ENCODE results near the gene PCDHB15.
"Not testable (repeated sequence)": the region's sequence is repeated elsewhere in the genome, so short reads cannot be mapped to it uniquely, and the experiment has no call there.

PCDHB15 gene

DNA sequence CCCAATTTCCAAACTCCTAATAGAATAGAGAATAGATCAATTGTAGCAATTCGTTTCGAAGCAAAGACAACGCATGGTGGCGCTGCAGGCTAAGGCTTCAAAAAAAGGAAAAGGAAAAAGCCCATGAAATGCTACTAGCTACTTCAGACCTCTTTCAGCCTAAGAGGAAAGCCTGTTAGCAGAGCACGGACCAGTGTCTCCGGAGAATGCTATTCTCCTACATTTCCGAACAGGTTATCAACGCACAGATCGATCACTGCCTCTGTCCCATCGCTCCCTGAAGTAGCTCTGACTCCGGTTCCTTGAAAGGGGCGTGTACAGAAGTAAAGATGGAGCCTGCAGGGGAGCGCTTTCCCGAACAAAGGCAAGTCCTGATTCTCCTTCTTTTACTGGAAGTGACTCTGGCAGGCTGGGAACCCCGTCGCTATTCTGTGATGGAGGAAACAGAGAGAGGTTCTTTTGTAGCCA lies at the start of gene PCDHB15:
TSS of gene PCDHB15 (plus strand) at position 146 of the 468 bp plus-strand sequence. CDS start at position 330, 184 bp downstream.
- DNase-seq (ENCODE audit: low spot score), result peak; percentile 32

- DNase-seq (ENCODE audit: low spot score), result no peak
Observed at GRCh38 chr5:141196363-141196762, 48.8 kb upstream of the PCDHB15 start.

DNA sequence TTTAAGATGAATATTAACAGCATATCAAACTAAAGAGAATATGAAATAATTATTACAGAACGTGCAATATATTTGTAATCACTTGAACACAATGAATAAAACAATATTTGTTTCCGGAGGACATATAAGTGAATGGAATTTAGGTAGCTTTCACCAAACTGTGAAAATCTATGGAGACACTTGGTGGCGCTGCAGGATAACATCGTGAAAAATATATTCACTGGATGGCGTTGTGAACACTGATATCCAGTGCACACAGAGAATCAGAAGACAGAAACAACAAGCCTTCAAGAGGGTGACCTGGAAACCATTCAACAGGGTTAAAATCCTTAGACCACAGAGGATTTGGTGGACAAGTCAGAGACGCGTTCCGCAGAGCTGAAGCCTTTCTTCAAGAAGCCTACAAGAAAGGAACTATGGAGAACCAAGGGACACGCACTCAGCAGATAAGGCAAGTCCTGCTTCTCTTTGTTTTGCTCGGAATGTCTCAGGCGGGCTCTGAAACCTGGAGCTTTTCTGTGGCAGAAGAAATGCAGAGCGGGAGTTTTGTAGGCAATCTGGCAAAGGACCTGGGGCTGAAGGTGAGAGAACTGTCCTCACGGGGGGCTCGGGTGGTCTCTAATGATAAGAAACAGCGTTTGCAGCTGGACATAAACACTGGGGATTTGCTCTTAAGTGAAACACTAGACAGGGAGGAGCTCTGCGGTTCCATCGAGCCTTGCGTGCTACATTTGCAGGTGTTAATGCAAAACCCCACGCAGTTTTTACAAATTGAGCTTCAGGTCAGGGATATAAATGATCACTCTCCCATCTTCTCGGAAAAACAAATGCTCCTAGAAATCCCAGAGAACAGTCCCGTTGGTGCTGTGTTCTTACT lies 45.6 kb upstream of the PCDHB15 start, which contains the start of gene PCDHB11:
TSS of gene PCDHB11 (plus strand) at position 269 of the 877 bp plus-strand sequence. CDS start at position 417, 148 bp downstream.
- peak; percentile 43 for DNase-seq (ENCODE audit: low spot score)

DNA sequence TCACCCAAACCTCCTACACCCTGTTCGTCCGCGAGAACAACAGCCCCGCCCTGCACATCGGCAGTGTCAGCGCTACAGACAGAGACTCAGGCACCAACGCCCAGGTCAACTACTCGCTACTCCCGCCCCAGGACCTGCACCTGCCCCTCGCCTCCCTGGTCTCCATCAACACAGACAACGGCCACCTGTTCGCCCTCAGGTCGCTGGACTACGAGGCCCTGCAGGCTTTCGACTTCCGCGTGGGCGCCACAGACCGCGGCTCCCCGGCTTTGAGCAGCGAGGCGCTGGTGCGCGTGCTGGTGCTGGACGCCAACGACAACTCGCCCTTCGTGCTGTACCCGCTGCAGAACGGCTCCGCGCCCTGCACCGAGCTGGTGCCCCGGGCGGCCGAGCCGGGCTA lies 44.1 kb upstream of the PCDHB15 start:
- not testable (repeated sequence) for DNase-seq (ENCODE audit: low spot score)

DNA sequence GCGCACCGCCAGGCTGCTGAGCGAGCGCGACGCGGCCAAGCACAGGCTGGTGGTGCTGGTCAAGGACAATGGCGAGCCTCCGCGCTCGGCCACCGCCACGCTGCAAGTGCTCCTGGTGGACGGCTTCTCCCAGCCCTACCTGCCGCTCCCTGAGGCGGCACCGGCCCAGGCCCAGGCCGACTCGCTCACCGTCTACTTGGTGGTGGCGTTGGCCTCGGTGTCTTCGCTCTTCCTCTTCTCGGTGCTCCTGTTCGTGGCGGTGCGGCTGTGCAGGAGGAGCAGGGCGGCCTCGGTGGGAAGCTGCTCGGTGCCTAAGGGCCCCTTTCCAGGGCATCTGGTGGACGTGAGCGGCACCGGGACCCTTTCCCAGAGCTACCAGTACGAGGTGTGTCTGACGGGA lies 43.5 kb upstream of the PCDHB15 start:
- DNase-seq (ENCODE audit: low spot score), result not testable (repeated sequence)

GRCh38 chr5:141208478-141208877 lies 36.7 kb upstream of the PCDHB15 start, which contains the start of gene PCDHB12:
PCDHB12 (plus strand) TSS chr5:141208719; CDS start chr5:141208908, 189 bp downstream.
- peak; percentile 31 for DNase-seq (ENCODE audit: low spot score)

DNA sequence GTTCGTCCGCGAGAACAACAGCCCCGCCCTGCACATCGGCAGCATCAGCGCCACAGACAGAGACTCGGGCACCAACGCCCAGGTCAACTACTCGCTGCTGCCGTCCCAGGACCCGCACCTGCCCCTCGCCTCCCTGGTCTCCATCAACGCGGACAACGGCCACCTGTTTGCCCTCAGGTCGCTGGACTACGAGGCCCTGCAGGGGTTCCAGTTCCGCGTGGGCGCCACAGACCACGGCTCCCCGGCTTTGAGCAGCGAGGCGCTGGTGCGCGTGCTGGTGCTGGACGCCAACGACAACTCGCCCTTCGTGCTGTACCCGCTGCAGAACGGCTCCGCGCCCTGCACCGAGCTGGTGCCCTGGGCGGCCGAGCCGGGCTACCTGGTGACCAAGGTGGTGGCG lies 34.9 kb upstream of the PCDHB15 start:
- DNase-seq (ENCODE audit: low spot score), result not testable (repeated sequence)

- DNase-seq (ENCODE audit: low spot score), result not testable (repeated sequence)
Observed at GRCh38 chr5:141210849-141211248, 34.3 kb upstream of the PCDHB15 start.

- not testable (repeated sequence) for DNase-seq (ENCODE audit: low spot score)
Observed at GRCh38 chr5:141213656-141214339, 31.4 kb upstream of the PCDHB15 start, which contains the start of gene PCDHB13. PCDHB13 (plus strand) TSS chr5:141213919; CDS start chr5:141214124, 205 bp downstream.

- not testable (repeated sequence) for DNase-seq (ENCODE audit: low spot score)
Observed at GRCh38 chr5:141214583-141214982, 30.6 kb upstream of the PCDHB15 start.

DNA sequence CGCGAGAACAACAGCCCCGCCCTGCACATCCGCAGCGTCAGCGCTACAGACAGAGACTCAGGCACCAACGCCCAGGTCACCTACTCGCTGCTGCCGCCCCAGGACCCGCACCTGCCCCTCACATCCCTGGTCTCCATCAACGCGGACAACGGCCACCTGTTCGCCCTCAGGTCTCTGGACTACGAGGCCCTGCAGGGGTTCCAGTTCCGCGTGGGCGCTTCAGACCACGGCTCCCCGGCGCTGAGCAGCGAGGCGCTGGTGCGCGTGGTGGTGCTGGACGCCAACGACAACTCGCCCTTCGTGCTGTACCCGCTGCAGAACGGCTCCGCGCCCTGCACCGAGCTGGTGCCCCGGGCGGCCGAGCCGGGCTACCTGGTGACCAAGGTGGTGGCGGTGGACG lies 29.7 kb upstream of the PCDHB15 start:
- DNase-seq (ENCODE audit: low spot score), result not testable (repeated sequence)

DNA sequence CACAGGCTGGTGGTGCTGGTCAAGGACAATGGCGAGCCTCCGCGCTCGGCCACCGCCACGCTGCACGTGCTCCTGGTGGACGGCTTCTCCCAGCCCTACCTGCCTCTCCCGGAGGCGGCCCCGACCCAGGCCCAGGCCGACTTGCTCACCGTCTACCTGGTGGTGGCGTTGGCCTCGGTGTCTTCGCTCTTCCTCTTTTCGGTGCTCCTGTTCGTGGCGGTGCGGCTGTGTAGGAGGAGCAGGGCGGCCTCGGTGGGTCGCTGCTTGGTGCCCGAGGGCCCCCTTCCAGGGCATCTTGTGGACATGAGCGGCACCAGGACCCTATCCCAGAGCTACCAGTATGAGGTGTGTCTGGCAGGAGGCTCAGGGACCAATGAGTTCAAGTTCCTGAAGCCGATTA lies 29.2 kb upstream of the PCDHB15 start:
- DNase-seq (ENCODE audit: low spot score), result not testable (repeated sequence)

- peak; percentile 23 for DNase-seq (ENCODE audit: low spot score)
Observed at GRCh38 chr5:141223112-141223783, 21.9 kb upstream of the PCDHB15 start, which contains the start of gene PCDHB14. PCDHB14 (plus strand) TSS chr5:141223343; CDS start chr5:141223506, 163 bp downstream.

GRCh38 chr5:141224844-141225243 lies 20.4 kb upstream of the PCDHB15 start:
- DNase-seq (ENCODE audit: low spot score), result not testable (repeated sequence)

DNA sequence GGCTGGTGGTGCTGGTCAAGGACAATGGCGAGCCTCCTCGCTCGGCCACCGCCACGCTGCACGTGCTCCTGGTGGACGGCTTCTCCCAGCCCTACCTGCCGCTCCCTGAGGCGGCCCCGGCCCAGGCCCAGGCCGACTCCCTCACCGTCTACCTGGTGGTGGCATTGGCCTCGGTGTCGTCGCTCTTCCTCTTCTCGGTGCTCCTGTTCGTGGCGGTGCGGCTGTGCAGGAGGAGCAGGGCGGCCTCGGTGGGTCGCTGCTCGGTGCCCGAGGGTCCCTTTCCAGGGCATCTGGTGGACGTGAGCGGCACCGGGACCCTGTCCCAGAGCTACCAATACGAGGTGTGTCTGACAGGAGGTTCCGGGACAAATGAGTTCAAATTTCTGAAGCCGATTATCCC lies 19.8 kb upstream of the PCDHB15 start:
- not testable (repeated sequence) for DNase-seq (ENCODE audit: low spot score)

GRCh38 chr5:141234109-141234667 lies 11.0 kb upstream of the PCDHB15 start:
- DNase-seq (ENCODE audit: low spot score), result peak; percentile 15

- not testable (repeated sequence) for DNase-seq (ENCODE audit: low spot score)
Observed at GRCh38 chr5:141235922-141236321, 9.3 kb upstream of the PCDHB15 start.

- DNase-seq (ENCODE audit: low spot score), result no peak
Observed at GRCh38 chr5:141236516-141237313, 8.5 kb upstream of the PCDHB15 start.

DNA sequence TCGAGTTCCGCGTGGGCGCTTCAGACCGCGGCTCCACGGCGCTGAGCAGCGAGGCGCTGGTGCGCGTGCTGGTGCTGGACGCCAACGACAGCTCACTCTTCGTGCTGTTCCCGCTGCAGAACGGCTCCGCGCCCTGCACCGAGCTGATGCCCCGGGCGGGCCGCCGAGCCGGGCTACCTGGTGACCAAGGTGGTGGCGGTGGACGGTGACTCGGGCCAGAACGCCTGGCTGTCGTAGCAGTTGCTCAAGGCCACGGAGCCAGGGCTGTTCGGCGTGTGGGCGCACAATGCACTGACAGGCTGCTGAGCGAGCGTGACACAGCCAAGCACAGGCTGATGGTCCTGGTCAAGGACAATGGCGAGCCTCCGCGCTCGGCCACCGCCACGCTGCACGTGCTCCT lies 3.7 kb upstream of the PCDHB15 start:
- DNase-seq (ENCODE audit: low spot score), result no peak

DNA sequence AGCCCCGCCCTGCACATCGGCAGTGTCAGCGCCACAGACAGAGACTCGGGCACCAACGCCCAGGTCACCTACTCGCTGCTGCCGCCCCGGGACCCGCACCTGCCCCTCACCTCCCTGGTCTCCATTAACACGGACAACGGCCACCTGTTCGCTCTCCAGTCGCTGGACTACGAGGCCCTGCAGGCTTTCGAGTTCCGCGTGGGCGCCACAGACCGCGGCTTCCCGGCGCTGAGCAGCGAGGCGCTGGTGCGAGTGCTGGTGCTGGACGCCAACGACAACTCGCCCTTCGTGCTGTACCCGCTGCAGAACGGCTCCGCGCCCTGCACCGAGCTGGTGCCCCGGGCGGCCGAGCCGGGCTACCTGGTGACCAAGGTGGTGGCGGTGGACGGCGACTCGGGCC lies 1.8 kb downstream of the PCDHB15 start:
- DNase-seq (ENCODE audit: low spot score), result not testable (repeated sequence)

- not testable (repeated sequence) for DNase-seq (ENCODE audit: low spot score)
Observed at GRCh38 chr5:141247434-141247833, 2.2 kb downstream of the PCDHB15 start.

All from COLO829 (cell line).